ENCODE results near the gene PRPF31.
A peak's percentile ranks its signal among the peaks of the same experiment; 100 is the strongest.
"Not testable (repeated sequence)": the region's sequence is repeated elsewhere in the genome, so short reads cannot be mapped to it uniquely, and the experiment has no call there.

Gene PRPF31

GRCh38 chr19:54096617-54097106 is 18.9 kb upstream of the PRPF31 start:
- peak overlapping the region; percentile 33 to 78 for H3K4me3 ChIP-seq (ENCODE audit: low read depth in 1 of 2, low read length in 1 of 2)

DNA sequence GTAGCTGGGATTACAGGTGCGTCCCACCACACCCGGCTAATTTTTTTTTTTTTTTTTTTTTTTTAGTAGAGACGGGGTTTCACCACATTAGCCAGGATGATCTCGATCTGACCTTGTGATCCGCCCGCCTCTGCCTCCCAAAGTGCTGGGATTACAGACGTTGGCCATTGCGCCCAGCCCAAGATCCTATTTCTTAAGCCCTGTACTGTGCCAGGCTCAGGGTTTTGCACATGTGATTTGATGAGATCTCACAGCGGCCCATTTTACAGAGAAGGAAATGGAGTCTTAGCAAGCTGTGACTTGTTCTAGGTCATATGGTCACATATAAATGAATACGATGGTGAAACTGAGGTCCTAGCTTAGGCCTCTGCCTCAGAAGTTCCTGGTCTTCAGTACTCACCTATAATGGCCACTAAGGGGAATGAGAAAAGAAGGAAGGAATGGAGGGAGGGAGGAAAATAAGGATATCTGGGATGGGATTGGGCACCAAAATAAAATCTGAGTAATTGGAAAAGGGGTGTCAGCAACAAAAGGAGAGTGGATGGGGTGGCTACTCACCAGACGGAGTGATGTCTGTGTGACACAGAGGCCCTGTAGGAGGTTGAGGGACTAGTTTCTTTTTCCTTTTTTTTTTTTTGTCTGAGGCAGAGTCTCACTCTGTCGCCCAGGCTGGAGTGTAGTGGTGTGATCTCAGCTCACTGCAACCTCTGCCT is 16.2 kb upstream of the PRPF31 start:
- Histone ChIP-seq H3K9me3 (no peaks in the 10 kb centered on the region), H3K27ac (peak overlapping the region; percentile 96), H3K4me3 (ENCODE audit: low read depth in 1 of 2, low read length in 1 of 2) (peak overlapping the region; percentile 78 to 87), H3K36me3 (peaks cover 16% of the 10 kb centered on the region), H3K4me1 (ENCODE audit: control insufficient read depth in 1 of 2, insufficient read depth in 1 of 2, low read depth in 1 of 2, low read length in 1 of 2) (peaks cover 85 to 87% of the 10 kb centered on the region in 2 experiments), H3K27me3 (no peaks in the 10 kb centered on the region)
- no peak for TF ChIP-seq CTCF (IDR thresholded peaks at IDR 0.05)

More at GRCh38 chr19:54096617-54097106, 18.9 kb upstream of the PRPF31 start:
- no peaks in the 10 kb centered on the region for H3K9me3 ChIP-seq
- H3K4me1 ChIP-seq (ENCODE audit: control insufficient read depth in 1 of 2, insufficient read depth in 1 of 2, low read depth in 1 of 2, low read length in 1 of 2), result peaks cover 70 to 77% of the 10 kb centered on the region in 2 experiments
- H3K36me3 ChIP-seq, result peaks cover 25% of the 10 kb centered on the region
- TF ChIP-seq CTCF (IDR thresholded peaks at IDR 0.05), result no peak
- H3K27ac ChIP-seq, result peak overlapping the region; percentile 88
- H3K27me3 ChIP-seq, result no peaks in the 10 kb centered on the region

GRCh38 chr19:54099903-54100255 is 15.7 kb upstream of the PRPF31 start:
- not testable (repeated sequence) for H3K27me3 ChIP-seq, H3K9me3 ChIP-seq
- H3K4me1 ChIP-seq (ENCODE audit: control insufficient read depth in 1 of 2, insufficient read depth in 1 of 2, low read depth in 1 of 2, low read length in 1 of 2), result peaks cover 82 to 84% of the 10 kb centered on the region in 2 experiments
- H3K36me3 ChIP-seq, result peaks cover 11% of the 10 kb centered on the region
- peak overlapping the region; percentile 78 to 87 for H3K4me3 ChIP-seq (ENCODE audit: low read depth in 1 of 2, low read length in 1 of 2)
- peak overlapping the region; percentile 96 for H3K27ac ChIP-seq

GRCh38 chr19:54100561-54100960 is 15.0 kb upstream of the PRPF31 start, which contains the start of gene OSCAR:
Gene OSCAR, minus strand, starts transcription at chr19:54100803. Its CDS starts 11 bp downstream, at chr19:54100792.
- no peaks in the 10 kb centered on the region for H3K27me3 ChIP-seq
- peak within 1 kb of the TSS; percentile 78 to 87 for H3K4me3 ChIP-seq (ENCODE audit: low read depth in 1 of 2, low read length in 1 of 2)
- peaks cover 75 to 78% of the 10 kb centered on the region in 2 experiments for H3K4me1 ChIP-seq (ENCODE audit: control insufficient read depth in 1 of 2, insufficient read depth in 1 of 2, low read depth in 1 of 2, low read length in 1 of 2)
- no peaks in the 10 kb centered on the region for H3K9me3 ChIP-seq
- peaks cover 7% of the 10 kb centered on the region for H3K36me3 ChIP-seq
- TF ChIP-seq CTCF (IDR thresholded peaks at IDR 0.05), result no peak
- H3K27ac ChIP-seq, result peak within 1 kb of the TSS; percentile 96

GRCh38 chr19:54102421-54103169 is 13.0 kb upstream of the PRPF31 start, which contains the start of gene NDUFA3:
Gene NDUFA3, plus strand, starts transcription at chr19:54102855. Its CDS starts 24 bp downstream, at chr19:54102879.
- Histone ChIP-seq H3K4me1 (ENCODE audit: control insufficient read depth in 1 of 2, insufficient read depth in 1 of 2, low read depth in 1 of 2, low read length in 1 of 2) (peaks cover 57% of the 10 kb centered on the region in 2 experiments), H3K4me3 (ENCODE audit: low read depth in 1 of 2, low read length in 1 of 2) (peak within 1 kb of the TSS; percentile 77 to 88), H3K9me3 (no peaks in the 10 kb centered on the region), H3K36me3 (peaks cover 21% of the 10 kb centered on the region), H3K27me3 (no peaks in the 10 kb centered on the region), H3K27ac (peak within 1 kb of the TSS; percentile 96)
- peak; percentile 40 for TF ChIP-seq CTCF (IDR thresholded peaks at IDR 0.05)

Measured in neutrophil (primary cell).